IPS-NIHi7 (cell line): ENCODE results near the gene KRTAP5-10.
"Not testable (repeated sequence)": the region's sequence is repeated elsewhere in the genome, so short reads cannot be mapped to it uniquely, and the experiment has no call there.

Experiments used
- DNase-seq: peaks from one replicate; pipeline ENCODE4 v3.0.0; 2012; ENCODE audit warnings: mixed read lengths; ENCODE audit errors: extremely low spot score

The KRTAP5-10 gene

GRCh38 chr11:71611218-71611910, 46.0 kb downstream of the KRTAP5-10 start:
- peak; percentile 0 for DNase-seq

GRCh38 chr11:71613931-71614330, 48.6 kb downstream of the KRTAP5-10 start:
- DNase-seq, result not testable (repeated sequence)

- DNase-seq, result peak; percentile 0
These were observed 49.1 kb downstream of the KRTAP5-10 start for GRCh38 chr11:71614366-71614917.

GRCh38 chr11:71615003-71615402, 49.6 kb downstream of the KRTAP5-10 start:
- not testable (repeated sequence) for DNase-seq
